HepG2 (cell line): ENCODE results near the gene DLAT. TPM values are rescaled to one million over a fixed set of nuclear protein-coding genes. Genes with fewer than 3 reads are reported as not detected.

Experiments
- ATAC-seq: fragments of 200-7000 bp; cut with Tn5 transposase; 3 replicates; pipeline ENCODE4 v1.9.1; 2020; ENCODE audit warnings: mild to moderate bottlenecking, moderate library complexity
- BruUV-seq: library from RNA; stranded (reverse); fragments of 400-500 nt; replicated peaks from 2 replicates; lab custom pipeline; 2021; lab: Mats Ljungman, UMichigan
- CTCF ChIA-PET: fragments of 300-600 bp; formaldehyde crosslinking; extraction: SDS; loops from one replicate; lab custom pipeline; 2021; ENCODE audit warnings: low total read pairs, inconsistent platforms, low intra/inter-chr PET ratio; lab: Yijun Ruan, JAX
- POLR2A ChIA-PET: fragments of 350-600 bp; sonication (Branson Sonifier 250); formaldehyde crosslinking; loops from one replicate; lab custom pipeline; 2020; ENCODE audit warnings: antibody characterized with exemption, inconsistent platforms; lab: Yijun Ruan, JAX
- DNase-seq: peaks from one replicate; pipeline ENCODE4 v3.0.0-alpha.2; 2015; ENCODE audit warnings: low spot score
- FAIRE-seq: peaks from 3 replicates; lab custom pipeline; 2011; peaks lifted over from hg19 to GRCh38; lab: Jason Lieb, UNC
- H2AFZ ChIP-seq: one replicate; pipeline ENCODE4 v1.6.1; 2011; ENCODE audit warnings: low read length, inconsistent platforms
- H3K27ac ChIP-seq: fragments of 300-600 bp; 3 replicates; pipeline ENCODE4 v1.8.0; 2011; ENCODE audit warnings: mixed run types, mild to moderate bottlenecking, mixed read lengths, low read length, inconsistent platforms; ENCODE audit not compliant: insufficient read depth; ENCODE audit errors: extremely low read length
- H3K27me3 ChIP-seq, 2 experiments: fragments of 200-600 bp in 1 of 2; 2 replicates in 1 of 2; 3 replicates in 1 of 2; pipeline versions ENCODE4 v1.6.0 to v1.8.0; 2011; ENCODE audit warnings: low read length in 2 of 2, mild to moderate bottlenecking in 2 of 2, moderate library complexity in 2 of 2, inconsistent platforms in 1 of 2; ENCODE audit not compliant: insufficient read depth in 2 of 2, control insufficient read depth in 1 of 2
- H3K36me3 ChIP-seq, 2 experiments: fragments of 200-600 bp in 1 of 2; replicated peaks in 1 of 2; 2 replicates in 1 of 2; 3 replicates in 1 of 2; pipeline versions ENCODE4 v1.5.1 to v1.8.0; 2011; ENCODE audit warnings: low read length in 2 of 2, inconsistent platforms in 1 of 2; ENCODE audit not compliant: insufficient read depth in 2 of 2, control insufficient read depth in 1 of 2
- H3K4me1 ChIP-seq: 2 replicates; pipeline ENCODE4 v1.5.1; 2012; ENCODE audit warnings: low read length, inconsistent platforms; ENCODE audit not compliant: insufficient read depth
- H3K4me2 ChIP-seq: 2 replicates; pipeline ENCODE4 v1.6.0; 2011; ENCODE audit warnings: low read depth, low read length, inconsistent platforms
- H3K4me3 ChIP-seq, 3 experiments: fragments of 200-600 bp in 1 of 3; sonication (generic), shearing (Covaris generic) in 1 of 3; replicated peaks in 1 of 3; 2 replicates each; pipeline ENCODE4 v1.5.1; 2011 to 2016; ENCODE audit warnings: low read length in 3 of 3, inconsistent platforms in 2 of 3, low read depth in 2 of 3, mild to moderate bottlenecking in 2 of 3, control low read depth in 1 of 3, mixed read lengths in 1 of 3; ENCODE audit not compliant: insufficient read depth in 1 of 3
- H3K79me2 ChIP-seq: one replicate; pipeline ENCODE4 v1.6.1; 2011; ENCODE audit warnings: low read length, inconsistent platforms; ENCODE audit not compliant: insufficient read depth
- H3K9ac ChIP-seq: 2 replicates; pipeline ENCODE4 v1.6.0; 2011; ENCODE audit warnings: mild to moderate bottlenecking, low read depth, low read length, inconsistent platforms; ENCODE audit not compliant: insufficient read depth
- H3K9me3 ChIP-seq: 2 replicates; pipeline ENCODE4 v1.5.1; 2012; ENCODE audit warnings: mild to moderate bottlenecking, low read length
- H4K20me1 ChIP-seq: 2 replicates; pipeline ENCODE4 v1.6.0; 2011; ENCODE audit warnings: inconsistent platforms, mild to moderate bottlenecking, low read length, moderate library complexity; ENCODE audit not compliant: insufficient read depth
- ARNT ChIP-seq: fragments of 450-650 bp; IDR thresholded peaks from 2 replicates; pipeline ENCODE4 v1.6.1; 2017
- CSRNP1 ChIP-seq: sonication (generic); formaldehyde crosslinking; IDR thresholded peaks from 2 replicates; pipeline ENCODE4 v1.8.1; 2023; ENCODE audit warnings: mild to moderate bottlenecking, missing genetic modification reagents
- DRAP1 ChIP-seq: IDR thresholded peaks from 2 replicates; pipeline ENCODE4 v1.6.1; 2016; ENCODE audit warnings: missing genetic modification reagents, missing compliant biosample characterization
- ELF3 ChIP-seq: IDR thresholded peaks from 2 replicates; pipeline ENCODE4 v1.6.1; 2016; ENCODE audit warnings: missing genetic modification reagents, missing compliant biosample characterization
- FOXM1 ChIP-seq: sonication (generic); formaldehyde crosslinking; IDR thresholded peaks from 2 replicates; pipeline ENCODE4 v1.5.0; 2020; ENCODE audit warnings: missing genetic modification reagents
- MEIS2 ChIP-seq: sonication (generic); formaldehyde crosslinking; IDR thresholded peaks from 2 replicates; pipeline ENCODE4 v1.9.0; 2021; ENCODE audit warnings: mild to moderate bottlenecking, missing genetic modification reagents
- RFXAP ChIP-seq: sonication (generic); formaldehyde crosslinking; IDR thresholded peaks from 2 replicates; pipeline ENCODE4 v1.4.0; 2020; ENCODE audit warnings: missing genetic modification reagents, borderline replicate concordance
- SP4 ChIP-seq: sonication (generic); formaldehyde crosslinking; IDR thresholded peaks from 2 replicates; pipeline ENCODE4 v1.8.1; 2023; ENCODE audit warnings: mild to moderate bottlenecking, missing genetic modification reagents
- SRSF9 ChIP-seq: fragments of 200-400 bp; formaldehyde crosslinking; IDR thresholded peaks from 2 replicates; pipeline ENCODE4 v1.6.1; 2018; ENCODE audit warnings: borderline replicate concordance, mild to moderate bottlenecking, low read depth, low read length; ENCODE audit not compliant: insufficient read depth, poor library complexity, severe bottlenecking
- TARDBP ChIP-seq: sonication (generic); formaldehyde crosslinking; IDR thresholded peaks from 2 replicates; pipeline ENCODE4 v1.8.0; 2022; ENCODE audit warnings: mild to moderate bottlenecking, missing genetic modification reagents
- TRIM22 ChIP-seq: fragments of 450-650 bp; IDR thresholded peaks from 2 replicates; pipeline ENCODE4 v1.6.1; 2017
- ZNF282 ChIP-seq: fragments of 450-650 bp; IDR thresholded peaks from 2 replicates; pipeline ENCODE4 v1.6.1; 2018; ENCODE audit not compliant: partially characterized antibody
- ZNF549 ChIP-seq: sonication (generic); formaldehyde crosslinking; IDR thresholded peaks from 2 replicates; pipeline ENCODE4 v1.5.0; 2020; ENCODE audit warnings: missing genetic modification reagents
- ZNF709 ChIP-seq: sonication (generic); formaldehyde crosslinking; IDR thresholded peaks from 2 replicates; pipeline ENCODE4 v1.5.0; 2020; ENCODE audit warnings: mild to moderate bottlenecking, missing genetic modification reagents
- WGBS: methylation state at CpG from one replicate; pipeline ENCODE4 v1.1.6; 2017; ENCODE audit warnings: low lambda C conversion rate; 5-methylcytosine and 5-hydroxymethylcytosine counted together
- in situ Hi-C: cut with HindIII; loops from 2 replicates; pipeline ENCODE4 v1.10.0; 2017; ENCODE audit warnings: low pct_unique_long_range_greater_than_20kb; ENCODE audit not compliant: extremely low pct_ligation_motif_present
- intact Hi-C: fragments of 100-400 bp; cut with micrococcal nuclease; formaldehyde crosslinking; loops from one replicate; pipeline ENCODE4 v1.10.0; 2022; ENCODE audit not compliant: unreplicated experiment
- polyA plus RNA-seq, 8 experiments: library from polyadenylated mRNA; depleted of rRNA in 3 of 8; stranded (reverse) in 7 of 8; unstranded in 1 of 8; fragments of >200 nt; fragmentation: Illumina TruSeq in 4 of 8; extraction: Trizol in 4 of 8; gene quantifications; 2 replicates each; pipeline versions ENCODE4 v1.2.1 to v1.2.3, GENCODE V29; 2011 to 2016; ENCODE audit warnings: low read depth in 4 of 8, missing spikeins in 1 of 8, mixed read lengths in 1 of 8; ENCODE audit not compliant: insufficient read depth in 1 of 8
- total RNA-seq, 5 experiments: library from RNA; depleted of rRNA; stranded (reverse); fragments of >200 nt; fragmentation: Illumina TruSeq; extraction: Trizol; gene quantifications; 2 replicates each; pipeline ENCODE4 v1.2.3, GENCODE V29; 2016; ENCODE audit warnings: low read depth in 1 of 5

The DLAT gene
- total and polyA plus RNA-seq, 2 of the 13 experiments (the other 11 are each of a cell fraction or from before 2014, with no cell fraction given): 26.4 to 62.2 TPM

GRCh38 chr11:112002491-112003216, 22.6 kb upstream of the DLAT start:
- DNase-seq (no peak), FAIRE-seq (no peak), ATAC-seq (no peak)
- Histone ChIP-seq H3K4me1 (peaks cover 20% of the 10 kb centered on the region), H3K36me3 (peaks cover 1 to 16% of the 10 kb centered on the region in 2 experiments; a peak in 4 of 5 replicates), H3K27me3 (no peaks in the 10 kb centered on the region), H3K9ac (no peak overlapping the region), H3K9me3 (no peaks in the 10 kb centered on the region), H4K20me1 (no peaks in the 10 kb centered on the region), H3K79me2 (no peaks in the 10 kb centered on the region), H2AFZ (no peak overlapping the region), H3K4me2 (no peak overlapping the region), H3K4me3 (no peak overlapping the region), H3K27ac (no peak overlapping the region)
- intact Hi-C loops: no loop called here
- BruUV-seq: no TSS peak
- POLR2A ChIA-PET: no interaction called here
- no peak for TF ChIP-seq MEIS2 (CRISPR knock-in tag)
- TF ChIP-seq FOXM1 (CRISPR knock-in tag): no peak
- TF ChIP-seq SP4: no peak
- TF ChIP-seq ELF3: no peak
- no peak for TF ChIP-seq SRSF9
- TF ChIP-seq TARDBP (CRISPR knock-in tag): no peak
- TF ChIP-seq ARNT: no peak
- TF ChIP-seq DRAP1: no peak
- TF ChIP-seq RFXAP (CRISPR knock-in tag): no peak
- TF ChIP-seq CSRNP1 (CRISPR knock-in tag): no peak
- no peak for TF ChIP-seq TRIM22
- no peak for TF ChIP-seq ZNF282
- no peak for TF ChIP-seq ZNF709
- no peak for TF ChIP-seq ZNF549
- CTCF ChIA-PET: no interaction called here
- in situ Hi-C loops: no loop called here
- WGBS: 95% methylated on average over 6 of the region's 6 CpGs
